HG03457 (cell line): ENCODE measurements around the gene CNTNAP5.

Source experiments
- ATAC-seq: cut with Tn5 transposase; IDR thresholded peaks from one replicate; pipeline ENCODE4 v1.9.1; 2021; ENCODE audit warnings: moderate number of reproducible peaks; ENCODE audit not compliant: unreplicated experiment

Gene CNTNAP5

DNA sequence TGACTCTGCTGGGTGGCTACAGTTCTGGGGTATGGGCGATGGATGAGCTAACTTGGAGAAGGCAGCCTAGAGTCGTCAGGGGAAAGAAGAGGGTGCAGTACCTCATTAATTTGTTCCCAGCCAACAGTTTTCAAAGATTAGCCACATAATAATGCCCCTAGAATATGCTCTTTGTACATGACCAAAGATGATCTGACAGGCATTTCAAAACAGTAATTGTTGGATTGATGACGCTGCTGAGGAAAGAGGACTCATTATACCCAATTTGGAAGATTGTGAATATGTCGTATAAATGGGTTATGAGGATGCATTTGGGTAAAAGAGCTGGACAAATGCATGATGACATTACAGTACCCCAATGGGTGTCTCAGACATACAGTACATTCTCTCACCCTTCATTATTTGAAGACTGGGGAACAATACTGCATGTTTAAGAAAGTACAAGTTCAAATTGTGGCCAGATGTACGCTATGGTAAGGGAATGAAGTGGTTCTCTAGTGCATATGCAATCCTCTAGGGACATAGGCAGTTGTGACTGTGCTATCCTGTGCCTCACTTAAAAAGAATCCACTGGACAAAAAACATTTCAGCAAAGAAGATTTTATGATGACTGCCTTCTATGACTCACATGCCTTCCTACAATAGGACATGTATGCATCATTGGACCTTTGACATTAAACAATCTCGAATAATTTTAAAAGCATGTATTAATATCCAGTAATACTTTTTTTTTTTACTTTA, 233.2 kb downstream of the CNTNAP5 start:
- no peak for ATAC-seq

DNA sequence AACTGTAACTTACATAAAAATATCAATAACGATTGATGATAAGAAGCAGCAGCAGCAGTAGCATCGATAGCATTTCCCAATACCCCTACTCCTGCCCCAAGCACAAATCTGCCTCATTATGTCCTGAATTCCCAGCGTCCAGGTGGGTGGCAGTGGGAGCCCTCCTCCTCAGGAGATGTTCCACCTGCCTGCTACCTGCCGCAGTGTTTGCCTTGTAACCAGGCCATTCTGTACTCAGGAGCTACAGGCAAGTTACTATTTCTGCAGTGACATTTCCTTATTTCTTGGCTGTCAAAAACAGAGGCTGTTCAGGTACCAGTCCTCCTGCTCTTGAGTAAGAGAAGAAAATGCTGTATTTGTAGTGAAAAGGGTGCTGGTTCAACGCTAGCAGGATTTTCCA, 236.4 kb downstream of the CNTNAP5 start:
- ATAC-seq = no peak

DNA sequence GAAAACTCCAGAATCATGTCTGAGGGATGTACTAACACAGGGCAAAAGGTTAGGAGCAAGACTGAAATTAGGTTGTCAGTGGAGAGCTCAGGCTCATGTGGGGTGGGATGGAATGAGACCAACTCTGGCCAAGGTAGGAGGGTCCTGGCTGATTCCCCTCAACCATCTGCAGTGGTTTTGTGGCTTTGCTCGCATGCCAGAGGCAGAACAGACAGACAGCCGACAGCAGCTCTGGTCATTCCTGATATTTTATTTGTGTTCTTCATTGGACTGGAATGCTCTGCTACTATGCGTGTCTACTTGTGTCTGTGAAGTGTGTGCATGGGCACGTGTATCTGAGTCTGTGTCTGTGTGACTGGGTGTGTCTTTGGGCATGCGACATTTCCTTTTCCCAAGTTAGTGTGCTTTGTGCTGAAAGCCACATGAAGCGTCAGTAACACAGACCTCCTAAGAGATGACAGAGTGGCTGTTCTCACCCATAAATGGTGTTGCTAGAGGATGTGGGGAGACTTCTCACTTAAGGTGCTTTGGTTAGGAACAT, 239.5 kb downstream of the CNTNAP5 start:
- ATAC-seq = no peak

DNA sequence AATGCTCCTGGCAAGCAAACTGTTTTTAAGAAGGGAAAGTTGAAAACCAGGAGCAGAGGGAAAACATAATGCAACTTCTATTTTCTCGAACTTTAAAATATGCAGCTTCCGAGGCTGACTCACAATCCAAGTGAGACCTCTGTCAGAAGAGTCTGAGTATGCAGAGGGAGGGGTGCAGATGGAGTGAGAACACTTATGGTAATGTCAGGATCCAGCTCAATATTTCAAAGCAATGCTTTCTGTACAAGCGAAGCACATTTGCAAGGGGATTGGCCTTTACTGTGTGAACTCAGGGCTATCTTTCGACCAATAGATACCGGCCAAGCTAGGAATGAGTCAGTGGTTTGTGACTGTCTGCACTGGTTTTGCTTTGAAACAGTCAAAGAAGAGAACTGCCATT, 242.7 kb downstream of the CNTNAP5 start:
- no peak for ATAC-seq

DNA sequence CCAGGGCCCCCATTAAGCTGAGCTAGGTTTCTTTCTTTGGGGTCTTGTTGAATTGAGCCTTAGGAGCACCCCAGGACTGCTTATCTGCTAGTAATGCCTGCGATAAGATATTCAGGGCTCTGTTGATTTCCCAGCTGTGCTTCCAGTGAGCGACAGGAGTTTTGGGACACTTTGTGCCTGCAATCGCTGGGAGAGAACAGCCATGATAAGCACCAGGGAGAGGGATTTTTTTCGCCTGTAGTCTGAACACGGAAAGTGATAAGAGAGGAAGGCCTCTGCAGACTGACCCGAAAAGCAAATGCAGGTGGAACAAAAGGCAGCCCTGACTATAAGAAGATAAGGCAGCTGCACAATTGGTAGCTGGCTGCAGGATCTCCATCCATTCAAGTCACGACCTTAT, 244.3 kb downstream of the CNTNAP5 start:
- no peak for ATAC-seq

DNA sequence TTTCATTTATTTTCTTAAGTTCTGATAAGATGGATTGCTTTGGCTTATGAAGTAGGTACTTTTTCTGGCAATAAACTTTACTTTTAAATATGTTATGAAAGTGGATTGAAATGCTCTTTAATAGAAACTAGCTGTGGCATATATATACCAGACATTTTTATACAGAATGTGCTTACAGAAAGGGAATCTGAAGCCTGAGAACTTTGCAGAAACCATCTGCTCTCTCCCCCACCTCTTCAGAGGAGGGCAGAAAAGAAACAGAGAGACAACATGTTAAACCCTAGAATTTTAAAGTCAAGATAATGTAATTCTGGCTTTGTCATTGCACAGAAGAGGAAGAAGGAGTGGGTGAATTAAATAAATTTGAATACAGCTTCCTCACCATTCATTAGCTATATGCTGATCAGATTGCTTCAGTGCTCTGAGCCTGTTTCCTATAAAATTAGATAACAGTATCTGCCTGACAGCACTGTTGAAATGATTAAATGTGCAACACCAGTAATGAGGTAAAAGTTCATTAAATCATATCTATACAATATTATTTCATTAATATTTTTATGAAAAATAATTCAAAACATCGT, 247.3 kb downstream of the CNTNAP5 start:
- ATAC-seq = no peak

DNA sequence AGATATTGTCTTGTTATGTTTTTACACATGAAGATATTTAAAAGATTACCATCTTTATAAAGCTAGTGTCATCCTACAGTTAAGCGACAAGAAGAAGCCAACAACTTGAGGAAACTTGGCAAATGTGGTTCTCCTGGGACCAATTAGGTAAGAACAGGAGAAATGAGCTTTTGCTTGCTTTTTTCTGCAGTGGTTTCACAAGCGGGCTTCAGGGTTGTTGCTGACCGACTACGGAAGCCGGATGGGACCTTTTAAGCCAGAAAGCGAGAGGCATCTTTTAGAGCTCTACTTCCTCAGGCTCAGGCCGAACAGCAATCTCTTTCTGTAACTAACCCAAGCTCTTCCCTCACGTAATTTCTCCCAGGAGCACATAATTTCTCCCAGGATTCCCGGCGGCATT, 256.5 kb downstream of the CNTNAP5 start:
- no peak for ATAC-seq

DNA sequence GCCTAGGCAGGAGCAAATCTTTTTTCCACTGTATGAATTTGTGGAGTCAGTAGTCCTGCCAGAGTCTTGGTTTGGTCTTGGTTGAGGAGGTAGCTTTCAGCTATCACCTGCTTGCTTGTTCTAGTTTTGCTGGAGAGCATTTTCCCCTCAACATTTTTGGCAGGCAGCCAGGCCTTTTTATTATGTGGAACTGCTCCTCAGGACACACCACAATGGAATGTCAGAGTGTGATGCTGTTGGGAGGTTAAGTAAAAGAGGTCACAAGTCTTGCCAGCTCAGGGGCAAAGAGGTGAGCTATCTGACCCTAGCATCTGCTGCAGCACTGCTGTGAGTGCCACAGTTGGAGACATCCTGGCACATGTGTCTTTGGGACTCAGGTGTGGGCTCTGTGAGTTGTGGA, 258.0 kb downstream of the CNTNAP5 start:
- ATAC-seq = no peak

DNA sequence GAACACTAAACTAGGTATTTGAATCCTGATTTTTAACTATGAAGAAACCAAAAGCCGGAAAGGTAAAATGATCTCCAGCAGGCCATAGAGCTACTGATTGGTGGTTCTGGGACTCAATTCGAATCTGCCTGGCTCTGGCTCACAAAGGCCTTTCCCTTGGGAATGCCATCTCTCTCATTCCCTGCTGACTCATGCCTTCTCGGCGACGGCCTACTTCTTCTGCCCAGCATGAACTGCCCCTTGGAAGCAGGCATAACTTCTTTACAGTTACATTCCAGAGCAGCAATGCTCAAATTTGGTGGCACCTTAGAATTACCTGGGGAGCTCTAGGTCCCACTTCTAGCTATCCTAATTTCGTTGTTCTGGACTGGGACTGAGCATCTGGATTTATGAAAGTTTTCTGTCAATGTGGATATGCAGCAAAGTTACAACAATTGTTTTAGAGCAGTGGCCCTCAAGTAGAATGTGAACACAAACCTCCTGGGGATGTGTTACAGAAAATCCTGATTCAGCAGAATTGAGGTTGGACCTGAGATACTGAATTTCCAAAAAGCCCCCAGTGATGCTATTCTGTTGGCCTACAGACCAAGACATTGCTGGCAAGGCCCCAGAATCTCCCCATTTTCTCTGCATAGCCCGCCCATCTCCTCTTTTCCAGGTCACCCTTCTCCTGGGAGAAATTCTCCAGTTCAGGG, 261.1 kb downstream of the CNTNAP5 start:
- no peak for ATAC-seq

DNA sequence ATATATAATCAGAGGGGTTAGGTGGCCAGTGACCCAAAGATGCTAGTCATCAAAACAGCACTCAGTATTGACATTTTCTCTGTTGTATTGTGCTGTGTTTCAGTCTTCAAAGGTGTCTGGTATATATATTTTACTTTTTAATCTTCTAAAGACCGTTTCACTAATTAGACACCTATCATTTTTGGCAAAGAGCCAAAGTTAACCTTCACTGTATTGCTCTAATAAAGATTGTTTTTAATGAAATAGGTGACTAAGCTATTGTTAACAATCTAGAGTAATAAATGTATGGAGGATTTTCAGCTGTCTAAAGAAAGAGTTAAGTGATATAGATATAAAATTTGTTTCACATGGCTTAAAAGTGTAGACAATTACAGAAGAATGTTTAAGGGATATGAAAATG, 264.0 kb downstream of the CNTNAP5 start:
- ATAC-seq = no peak

DNA sequence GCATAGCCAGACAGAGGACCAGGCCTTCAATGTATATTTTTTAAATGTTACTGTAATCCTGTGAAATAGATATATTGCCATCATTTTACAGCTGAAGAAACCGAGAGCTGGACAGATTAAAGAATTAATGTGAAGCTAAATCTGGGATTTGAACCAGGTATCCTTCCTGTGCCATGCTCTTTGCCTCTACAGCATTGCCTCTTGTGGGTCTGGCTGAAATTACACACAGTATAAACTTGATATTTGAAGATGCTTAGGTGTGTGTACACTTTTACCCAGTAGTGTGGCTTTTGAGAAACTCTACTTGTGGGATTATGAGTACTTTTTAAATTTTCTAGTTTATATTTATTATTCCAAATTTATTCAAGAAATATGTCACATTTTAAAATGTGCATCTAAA, 264.5 kb downstream of the CNTNAP5 start:
- ATAC-seq = no peak

DNA sequence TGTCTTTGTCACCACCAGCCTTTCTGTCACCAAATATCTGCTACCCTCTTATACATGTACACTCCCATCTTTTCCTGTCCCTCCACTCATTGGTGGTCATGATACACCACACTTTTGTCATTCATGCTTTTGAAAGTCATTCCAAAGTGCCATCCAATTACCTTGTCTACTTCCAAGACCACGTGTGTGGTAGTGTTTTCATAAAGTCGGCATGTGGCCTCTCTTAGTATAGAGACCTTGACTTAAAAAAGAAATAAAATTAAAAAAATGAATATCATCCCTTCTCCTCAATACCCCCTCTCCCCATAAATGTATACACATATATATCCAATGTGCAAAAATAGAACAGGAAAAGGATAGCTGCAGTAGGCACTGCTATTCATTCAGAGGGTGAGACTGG, 271.4 kb downstream of the CNTNAP5 start:
- no peak for ATAC-seq

DNA sequence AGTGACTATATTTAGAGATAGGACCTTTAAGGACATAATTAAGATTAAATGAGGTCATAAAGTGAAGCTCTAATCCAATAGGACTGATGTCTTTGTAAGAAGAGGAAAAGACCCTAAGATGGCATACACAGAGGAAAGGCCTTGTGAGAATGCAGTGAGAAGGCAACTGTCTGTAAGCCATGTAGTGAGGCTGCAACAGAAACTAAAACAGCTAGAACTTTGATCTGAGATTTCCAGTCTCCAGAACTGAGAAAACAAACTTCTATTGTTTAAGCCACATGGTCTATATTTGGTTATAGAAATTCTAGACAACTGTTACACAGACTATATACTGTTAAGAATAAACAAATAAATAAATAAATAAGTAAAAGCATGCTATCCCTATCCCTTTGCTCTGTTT, 276.8 kb downstream of the CNTNAP5 start:
- ATAC-seq = no peak

DNA sequence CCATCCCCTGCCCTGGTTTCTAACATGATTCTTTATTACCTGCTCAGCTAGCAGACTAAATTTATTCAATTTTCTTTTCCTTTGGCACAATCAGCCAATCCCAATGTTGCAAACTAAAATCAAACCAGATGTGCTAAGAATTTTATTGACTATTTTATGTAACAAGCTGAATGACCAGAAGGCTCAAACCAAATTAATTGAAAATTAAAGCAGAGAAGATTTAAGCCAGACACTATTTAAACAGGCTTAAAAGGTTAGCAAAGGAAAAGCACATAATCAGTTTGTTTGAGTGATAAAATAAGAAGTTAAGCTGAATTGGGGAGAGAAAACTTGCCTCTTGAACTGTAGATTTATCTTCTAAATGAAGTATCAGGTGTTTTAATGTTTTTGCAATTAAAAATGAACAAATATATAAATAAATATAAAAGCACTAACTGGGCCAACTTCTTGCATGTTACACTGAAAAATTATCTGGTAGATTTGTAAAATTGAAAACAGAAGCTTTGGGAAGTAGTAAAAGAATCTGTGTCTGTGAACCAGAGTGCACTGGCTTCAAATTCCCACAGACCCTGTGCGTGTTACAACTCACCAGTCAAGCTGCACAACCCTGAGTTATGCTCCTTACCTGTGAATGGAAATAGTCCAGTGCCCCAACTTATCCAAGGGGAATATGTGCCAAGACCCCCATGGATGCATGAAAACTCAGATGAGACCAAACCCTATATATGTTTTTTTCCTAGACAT, 283.4 kb downstream of the CNTNAP5 start:
- no peak for ATAC-seq

DNA sequence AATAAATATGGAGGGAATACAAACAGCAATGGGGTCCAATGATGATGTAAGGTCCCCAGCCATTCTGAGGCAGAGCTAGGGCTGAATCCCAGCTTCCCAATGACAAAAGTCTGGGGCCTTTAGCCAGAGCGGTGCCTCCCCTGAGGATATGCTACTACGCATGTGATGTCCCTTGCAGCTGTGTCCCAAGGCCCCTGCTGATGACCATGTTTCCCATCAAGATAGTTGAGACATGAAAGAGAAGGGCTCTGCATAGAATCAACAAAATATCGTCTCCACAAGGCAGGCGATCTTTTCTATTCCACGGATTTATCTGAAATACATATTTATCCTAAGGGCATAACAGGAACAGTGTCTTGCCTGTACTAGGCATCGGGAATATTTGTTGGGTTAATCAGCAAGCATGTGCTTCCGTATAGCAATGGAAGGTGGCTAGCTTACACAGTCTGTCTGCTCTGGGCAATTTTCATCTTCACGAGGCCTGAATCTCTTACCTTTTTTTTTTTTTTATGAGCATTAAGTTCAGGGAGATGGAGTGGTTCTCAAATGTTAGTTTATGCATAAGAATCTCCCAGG, 284.6 kb downstream of the CNTNAP5 start:
- ATAC-seq = no peak

DNA sequence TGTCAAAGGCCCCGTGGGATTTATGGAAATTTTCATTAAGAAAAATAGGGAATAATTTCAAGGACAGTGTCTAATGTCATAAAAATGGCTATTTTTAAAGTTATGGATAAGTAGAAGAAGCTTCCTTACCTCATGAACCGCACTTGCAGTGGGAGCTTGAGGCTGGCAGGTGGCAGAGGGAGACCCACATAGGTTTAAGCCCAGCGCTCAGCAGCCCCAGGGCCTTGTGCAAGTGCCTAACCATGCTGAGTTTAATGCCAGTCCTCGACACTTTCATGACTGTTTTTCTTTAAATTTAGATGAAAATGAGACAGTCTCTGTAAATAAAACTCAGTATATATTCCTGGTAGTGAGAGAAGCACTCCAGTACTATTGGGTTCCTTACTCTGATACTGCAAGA, 285.6 kb downstream of the CNTNAP5 start:
- no peak for ATAC-seq

DNA sequence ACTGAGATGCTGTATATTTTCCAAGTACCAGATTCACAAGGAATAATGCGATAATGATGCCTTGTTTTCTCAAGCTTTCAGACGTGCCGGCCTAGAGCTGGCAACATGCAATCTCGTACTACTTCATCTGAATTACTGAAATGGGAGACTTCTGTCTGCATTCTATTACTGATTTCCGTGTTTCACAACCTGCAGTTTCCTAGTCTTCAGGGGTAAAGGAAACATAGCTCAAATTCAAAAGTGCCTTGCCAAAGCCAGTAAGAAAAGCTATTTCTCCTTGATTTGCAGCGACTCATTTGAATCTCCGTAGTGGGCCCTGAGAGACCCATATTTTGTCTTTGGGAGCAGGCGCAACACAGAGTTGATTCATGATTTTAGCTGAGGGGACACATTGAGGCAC, 289.0 kb downstream of the CNTNAP5 start:
- no peak for ATAC-seq

DNA sequence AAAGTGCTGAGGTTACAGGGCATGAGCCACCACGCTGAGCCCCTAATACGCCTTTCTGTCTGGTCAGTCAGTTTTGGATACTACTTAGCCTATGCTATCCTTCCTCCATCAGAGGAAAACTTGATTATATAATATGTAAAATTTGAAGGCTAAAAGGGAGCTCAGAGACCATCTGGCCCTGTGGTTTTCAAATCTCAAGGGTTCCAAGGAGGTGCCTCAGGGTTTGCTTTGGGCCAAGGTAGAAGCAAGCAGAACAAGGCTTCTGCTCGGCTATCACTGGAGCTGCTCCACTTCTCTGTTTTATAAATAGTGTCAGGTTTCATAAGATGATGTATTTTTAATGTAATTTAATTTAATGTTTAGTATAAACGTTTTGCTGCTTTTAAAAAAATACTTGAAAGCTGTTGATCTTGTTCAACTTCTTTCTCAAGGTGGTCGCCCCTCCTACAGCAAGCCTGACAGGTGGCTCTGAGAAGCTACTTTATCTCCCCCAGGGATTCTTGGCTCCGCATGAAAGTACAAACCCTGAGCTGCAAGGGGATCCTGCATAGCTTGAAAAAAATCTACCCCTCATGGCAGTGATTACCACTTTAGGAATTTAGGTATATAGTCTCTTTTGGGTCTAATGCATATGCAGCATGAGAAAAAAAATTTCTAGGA, 290.3 kb downstream of the CNTNAP5 start:
- ATAC-seq = no peak

DNA sequence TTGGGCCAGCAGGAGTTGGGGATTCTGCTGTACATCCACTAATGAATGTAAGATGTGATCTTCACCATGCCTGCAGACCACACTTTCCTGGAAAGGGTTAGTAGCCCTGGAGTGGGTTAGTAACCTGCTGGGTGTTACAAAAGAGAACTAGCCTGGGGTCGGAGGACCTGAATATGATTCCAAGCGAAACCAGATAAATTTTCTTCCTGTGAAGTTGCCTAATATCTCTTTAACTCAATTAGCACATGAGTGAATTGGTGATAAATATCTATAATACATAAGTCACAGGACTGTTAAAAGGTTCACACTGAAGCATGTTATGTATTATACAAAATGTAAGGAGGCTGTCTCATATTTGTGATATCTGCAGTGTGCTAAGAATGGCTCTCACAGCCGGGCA, 291.0 kb downstream of the CNTNAP5 start:
- ATAC-seq = no peak

DNA sequence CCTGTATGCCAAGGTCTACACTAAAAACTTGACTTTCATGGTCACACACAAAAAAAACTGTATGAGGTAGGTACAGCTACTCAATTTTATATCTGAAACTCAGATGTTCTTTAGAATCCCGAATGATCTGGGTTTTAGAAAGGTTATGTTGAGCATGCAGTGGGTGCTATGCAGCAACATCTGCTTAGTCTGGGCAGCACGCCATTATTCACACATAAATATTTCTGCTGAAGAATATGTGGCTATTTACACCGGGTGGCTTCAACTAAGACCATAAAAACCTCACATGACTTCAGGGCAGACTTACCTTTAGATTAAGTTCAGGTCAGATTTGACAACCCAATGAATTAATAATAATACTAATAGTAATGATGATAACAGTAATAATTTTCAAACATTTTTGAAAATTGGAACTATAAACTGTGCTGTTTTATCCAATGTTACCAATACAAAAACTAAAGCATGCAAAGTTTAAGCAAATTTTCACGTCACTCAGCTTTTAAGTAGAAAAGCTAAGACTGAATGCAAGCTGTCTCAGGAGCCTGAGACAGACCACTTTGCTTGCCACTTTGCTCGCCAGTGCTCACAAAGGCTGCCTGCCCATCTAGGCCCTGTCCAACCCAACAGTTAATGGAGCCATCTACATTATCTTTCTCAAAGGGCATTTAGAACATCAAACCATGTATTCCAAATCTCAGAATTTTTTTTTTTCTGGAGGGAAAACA, 292.0 kb downstream of the CNTNAP5 start:
- no peak for ATAC-seq
